ENCODE measurements around the gene EPS8.

EPS8 gene

DNA sequence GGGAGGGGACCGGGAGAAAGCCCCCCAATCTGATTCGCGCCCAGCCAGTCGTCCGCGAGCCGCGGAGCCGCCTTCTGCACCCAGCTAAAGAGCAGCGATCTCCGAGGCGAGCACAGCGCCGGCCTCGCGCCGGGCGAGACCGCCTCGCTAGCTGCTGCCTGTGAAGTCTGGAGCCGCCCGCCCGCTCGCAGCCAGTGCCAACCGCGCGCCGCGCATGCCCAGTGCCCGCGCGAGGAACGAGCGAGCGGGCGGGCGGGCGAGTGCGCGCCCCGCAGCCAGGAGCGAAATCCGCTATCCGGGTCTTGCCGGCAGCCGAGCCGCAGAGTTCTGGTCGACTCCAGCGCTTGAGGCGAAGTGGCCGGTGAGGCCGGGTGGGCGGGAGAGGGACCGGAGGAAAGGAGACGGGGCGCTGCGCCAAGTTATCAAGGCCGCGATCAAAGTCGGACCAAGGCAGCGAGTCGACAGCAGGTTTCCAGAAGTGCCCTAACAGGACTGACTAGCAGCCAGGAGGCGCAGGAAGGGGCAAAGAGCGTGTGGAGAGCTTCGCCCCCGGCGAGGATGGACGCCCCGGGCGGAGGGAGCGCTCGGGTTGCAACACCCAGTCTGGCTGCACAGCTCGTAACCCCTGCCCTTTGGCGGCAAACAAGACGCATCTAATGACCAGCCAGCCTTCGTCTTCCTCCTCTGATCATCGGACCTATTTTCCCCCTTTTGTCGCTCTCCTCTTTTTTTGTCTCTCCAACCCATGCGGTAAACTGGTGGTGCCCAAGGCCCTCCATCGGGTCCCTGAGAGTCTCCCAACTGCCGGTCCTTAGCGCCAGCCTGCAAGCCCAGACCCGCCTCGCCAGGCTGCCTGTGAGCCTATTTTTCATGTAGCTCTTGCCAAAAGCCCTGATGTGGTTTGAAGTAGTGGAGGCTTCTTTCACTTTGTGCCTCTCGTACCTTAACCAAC is at the start of gene EPS8:
Gene EPS8, minus strand, starts transcription at position 169 of the 952 bp plus-strand sequence. CDS start 106,437 bp downstream, outside the sequence.
- DNase-seq (ENCODE audit: low read depth) = peak; percentile 66
- peak within 1 kb of the TSS; percentile 80 for H3K4me3 ChIP-seq (ENCODE audit: control insufficient read depth, low read depth, low read length)
- TF ChIP-seq CTCF (IDR thresholded peaks at IDR 0.05; ENCODE audit: control insufficient read depth, insufficient read depth, low read depth, low read length, missing control alignments) = peak; percentile 17

DNA sequence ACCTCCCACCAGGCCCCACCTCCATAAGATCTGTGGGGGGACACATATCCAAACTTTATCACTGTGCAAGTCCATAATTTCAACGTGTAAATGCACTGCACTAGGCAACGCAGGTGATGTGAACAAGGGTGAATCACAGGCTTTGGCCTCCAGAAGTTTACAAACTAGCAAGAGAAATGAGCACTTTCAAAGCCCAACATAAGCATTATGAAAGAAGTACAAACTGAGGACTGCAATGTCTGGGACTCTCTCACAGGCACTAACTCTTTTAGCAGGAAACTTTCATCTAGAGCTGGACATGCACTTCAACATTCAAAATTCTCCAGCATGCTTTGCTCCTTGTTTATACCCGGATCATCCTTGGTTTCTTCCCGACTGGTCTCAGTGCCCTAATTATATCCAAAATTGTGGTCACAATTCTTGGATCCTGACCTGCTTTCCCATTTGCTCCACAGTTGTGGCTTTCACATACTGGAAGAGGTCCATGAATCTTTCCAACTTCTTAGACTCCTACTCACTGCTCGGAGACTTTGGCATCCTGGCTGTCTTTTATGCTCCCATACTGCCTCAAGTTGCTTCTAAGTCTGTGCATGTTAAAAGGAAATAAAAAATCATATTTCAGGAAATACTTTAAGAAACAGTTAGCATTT is 48.1 kb upstream of the EPS8 start:
- peak; percentile 61 for DNase-seq (ENCODE audit: low read depth)
- no peak overlapping the region for H3K4me3 ChIP-seq (ENCODE audit: control insufficient read depth, low read depth, low read length)
- TF ChIP-seq CTCF (IDR thresholded peaks at IDR 0.05; ENCODE audit: control insufficient read depth, insufficient read depth, low read depth, low read length, missing control alignments) = no peak

GRCh38 chr12:15834575-15834974 is 45.4 kb upstream of the EPS8 start:
- TF ChIP-seq CTCF (IDR thresholded peaks at IDR 0.05; ENCODE audit: control insufficient read depth, insufficient read depth, low read depth, low read length, missing control alignments) = no peak
- DNase-seq (ENCODE audit: low read depth) = no peak
- H3K4me3 ChIP-seq (ENCODE audit: control insufficient read depth, low read depth, low read length) = no peak overlapping the region

GRCh38 chr12:15831315-15831978 is 42.3 kb upstream of the EPS8 start:
- DNase-seq (ENCODE audit: low read depth) = no peak
- H3K4me3 ChIP-seq (ENCODE audit: control insufficient read depth, low read depth, low read length) = no peak overlapping the region
- no peak for TF ChIP-seq CTCF (IDR thresholded peaks at IDR 0.05; ENCODE audit: control insufficient read depth, insufficient read depth, low read depth, low read length, missing control alignments)

GRCh38 chr12:15830538-15830937 is 41.4 kb upstream of the EPS8 start:
- no peak for DNase-seq (ENCODE audit: low read depth)
- no peak overlapping the region for H3K4me3 ChIP-seq (ENCODE audit: control insufficient read depth, low read depth, low read length)
- TF ChIP-seq CTCF (IDR thresholded peaks at IDR 0.05; ENCODE audit: control insufficient read depth, insufficient read depth, low read depth, low read length, missing control alignments) = no peak

GRCh38 chr12:15829949-15830348 is 40.8 kb upstream of the EPS8 start:
- H3K4me3 ChIP-seq (ENCODE audit: control insufficient read depth, low read depth, low read length) = no peak overlapping the region; the same call in 1 of the 2 replicates
- no peak for DNase-seq (ENCODE audit: low read depth)
- TF ChIP-seq CTCF (IDR thresholded peaks at IDR 0.05; ENCODE audit: control insufficient read depth, insufficient read depth, low read depth, low read length, missing control alignments) = no peak
